HG03108 (cell line): ENCODE data around the gene WDR43.

Experiments used
- ATAC-seq: cut with Tn5 transposase; IDR thresholded peaks from one replicate; pipeline ENCODE4 v1.9.1; 2021; ENCODE audit warnings: moderate library complexity; ENCODE audit not compliant: unreplicated experiment

The WDR43 gene

GRCh38 chr2:28906821-28907220 is 12.4 kb downstream of the WDR43 start:
- no peak for ATAC-seq

- ATAC-seq = no peak
Measured at GRCh38 chr2:28908172-28908571, 13.7 kb downstream of the WDR43 start.

DNA sequence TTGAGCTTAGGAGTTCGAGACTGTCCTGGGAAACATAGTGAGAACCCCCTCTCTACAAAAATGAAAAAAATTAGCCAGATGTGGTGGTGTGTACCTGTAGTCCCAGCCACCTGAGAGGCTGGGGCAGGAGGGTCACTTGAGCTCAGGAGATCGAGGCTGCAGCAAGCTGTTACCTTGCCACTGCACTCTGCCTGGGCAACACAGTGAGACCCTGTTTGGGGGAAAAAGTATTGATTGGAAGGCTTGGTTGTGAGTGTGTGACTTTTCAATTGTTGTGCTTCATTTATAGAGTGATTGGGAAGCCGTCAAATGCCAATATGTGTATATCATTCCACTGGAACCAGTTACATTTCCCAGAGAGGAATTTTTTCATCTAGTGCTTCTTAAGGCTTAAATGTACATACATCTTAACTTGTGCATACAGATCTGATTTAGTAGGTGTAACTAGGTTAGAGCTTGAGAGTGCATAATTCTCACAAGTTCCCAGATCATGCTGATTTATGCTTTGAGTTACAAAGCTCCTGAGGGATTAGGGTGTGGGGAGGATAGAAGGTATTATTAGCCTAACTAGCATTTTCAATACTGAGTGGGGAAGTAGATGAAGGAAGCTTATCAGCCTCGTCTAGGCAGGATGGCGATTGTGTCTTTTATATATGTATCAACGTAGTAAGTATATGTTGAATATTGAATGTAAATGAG is 15.3 kb downstream of the WDR43 start:
- no peak for ATAC-seq

GRCh38 chr2:28915939-28916338 is 21.5 kb downstream of the WDR43 start:
- ATAC-seq = no peak

DNA sequence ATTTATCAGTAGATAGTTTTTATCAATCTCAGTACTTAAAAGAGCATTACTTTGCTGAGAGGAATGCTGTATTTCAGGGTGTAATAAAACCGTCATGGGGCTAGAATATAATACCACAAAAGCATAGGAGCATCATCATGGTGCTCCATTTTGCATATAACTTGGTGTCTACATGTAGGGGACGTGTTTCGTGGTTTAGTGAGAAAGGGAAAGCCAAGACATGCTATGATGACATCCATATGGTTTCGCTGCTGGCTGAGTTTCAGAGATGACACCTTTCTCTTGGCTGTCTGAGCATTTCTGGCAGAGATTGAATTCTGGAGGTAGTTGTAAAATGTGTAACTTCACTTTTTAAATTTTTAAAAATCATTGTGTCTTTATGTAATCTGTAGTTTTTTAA is 32.4 kb downstream of the WDR43 start:
- no peak for ATAC-seq

DNA sequence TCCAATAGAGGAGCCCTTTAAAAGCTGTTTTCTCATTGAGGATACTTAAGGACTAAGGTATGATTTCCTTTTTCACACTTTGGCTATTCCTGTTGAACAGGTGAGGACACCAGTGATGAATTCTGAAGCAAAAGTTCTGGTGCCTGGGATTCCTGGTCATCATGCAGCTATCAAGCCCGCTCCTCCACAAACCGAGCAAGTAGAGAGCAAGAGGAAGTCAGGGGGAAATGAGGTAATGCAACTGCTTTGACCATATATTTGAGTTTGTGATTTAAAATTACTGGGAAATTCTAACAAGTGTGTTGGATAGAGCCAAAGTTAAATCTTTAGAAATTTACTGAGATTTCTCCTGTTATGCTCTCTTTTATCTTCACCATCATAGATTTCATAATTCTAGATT is 33.0 kb downstream of the WDR43 start:
- no peak for ATAC-seq

DNA sequence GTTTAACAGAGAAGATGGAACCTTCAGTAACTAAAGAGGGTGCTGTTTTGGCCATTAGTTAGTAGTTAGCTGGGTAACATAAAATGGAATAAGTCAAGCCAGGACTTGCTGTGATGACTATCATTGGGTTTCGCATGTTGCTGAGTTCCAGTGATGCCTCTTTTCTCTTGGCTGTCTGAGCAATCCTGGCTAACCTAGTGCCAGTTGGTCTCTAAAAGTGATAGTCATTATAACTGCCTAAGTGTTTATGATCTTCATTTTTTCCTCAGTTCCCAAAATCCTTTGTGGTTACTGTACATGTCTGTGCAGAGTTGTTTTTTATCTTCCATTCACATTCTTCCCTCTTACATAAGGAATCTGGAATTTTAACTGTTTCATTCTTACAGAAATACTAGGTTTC is 33.4 kb downstream of the WDR43 start:
- ATAC-seq = no peak

- ATAC-seq = no peak
Measured at GRCh38 chr2:28929581-28929980, 35.1 kb downstream of the WDR43 start.

GRCh38 chr2:28930205-28930604 is 35.7 kb downstream of the WDR43 start:
- ATAC-seq = no peak

- ATAC-seq = no peak
Measured at GRCh38 chr2:28934769-28935168, 40.3 kb downstream of the WDR43 start.

DNA sequence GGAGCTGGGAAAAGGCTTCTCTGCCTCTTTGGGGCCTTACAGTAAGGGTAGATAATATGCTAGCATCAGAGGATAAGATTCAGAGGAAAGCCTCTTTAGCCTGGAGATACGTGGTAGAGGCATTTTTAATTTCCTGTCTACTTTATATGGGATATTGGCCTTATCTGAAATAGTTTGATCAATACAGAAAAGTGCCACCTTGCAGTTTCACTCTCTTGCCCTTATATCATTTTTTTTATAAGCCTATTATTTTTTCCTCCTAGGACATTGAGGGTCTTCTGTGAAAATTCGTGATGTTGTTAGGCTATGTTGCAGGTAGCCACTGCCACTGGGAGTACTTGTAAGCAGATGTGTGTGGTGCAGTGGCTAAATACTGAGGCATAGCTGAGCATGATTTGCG is 46.5 kb downstream of the WDR43 start:
- no peak for ATAC-seq

GRCh38 chr2:28944535-28945248 is 50.2 kb downstream of the WDR43 start:
- ATAC-seq = no peak

DNA sequence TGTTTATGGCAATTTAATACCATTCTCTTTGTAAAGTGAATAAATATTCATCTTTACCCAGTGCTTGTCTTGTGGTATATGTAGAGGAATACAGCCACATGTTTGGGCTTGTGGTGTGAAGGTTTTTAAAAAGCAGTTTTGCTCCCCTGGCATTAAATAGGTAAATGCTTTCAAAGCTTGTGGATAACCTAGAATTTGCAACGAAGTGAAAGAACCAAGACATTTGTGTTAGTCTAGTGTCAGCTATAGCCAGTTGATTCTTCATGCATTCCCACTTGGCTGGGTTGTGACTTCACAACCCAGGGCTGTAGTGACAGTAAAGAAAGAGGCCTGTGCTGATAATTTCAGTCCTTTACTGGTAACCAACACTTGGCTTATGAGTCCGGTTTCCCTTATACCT is 53.7 kb downstream of the WDR43 start:
- no peak for ATAC-seq

- no peak for ATAC-seq
Measured at GRCh38 chr2:28949190-28949589, 54.7 kb downstream of the WDR43 start.

GRCh38 chr2:28949617-28950305 is 55.3 kb downstream of the WDR43 start:
- ATAC-seq = no peak

- ATAC-seq = no peak
Measured at GRCh38 chr2:28950941-28951630, 56.6 kb downstream of the WDR43 start.

DNA sequence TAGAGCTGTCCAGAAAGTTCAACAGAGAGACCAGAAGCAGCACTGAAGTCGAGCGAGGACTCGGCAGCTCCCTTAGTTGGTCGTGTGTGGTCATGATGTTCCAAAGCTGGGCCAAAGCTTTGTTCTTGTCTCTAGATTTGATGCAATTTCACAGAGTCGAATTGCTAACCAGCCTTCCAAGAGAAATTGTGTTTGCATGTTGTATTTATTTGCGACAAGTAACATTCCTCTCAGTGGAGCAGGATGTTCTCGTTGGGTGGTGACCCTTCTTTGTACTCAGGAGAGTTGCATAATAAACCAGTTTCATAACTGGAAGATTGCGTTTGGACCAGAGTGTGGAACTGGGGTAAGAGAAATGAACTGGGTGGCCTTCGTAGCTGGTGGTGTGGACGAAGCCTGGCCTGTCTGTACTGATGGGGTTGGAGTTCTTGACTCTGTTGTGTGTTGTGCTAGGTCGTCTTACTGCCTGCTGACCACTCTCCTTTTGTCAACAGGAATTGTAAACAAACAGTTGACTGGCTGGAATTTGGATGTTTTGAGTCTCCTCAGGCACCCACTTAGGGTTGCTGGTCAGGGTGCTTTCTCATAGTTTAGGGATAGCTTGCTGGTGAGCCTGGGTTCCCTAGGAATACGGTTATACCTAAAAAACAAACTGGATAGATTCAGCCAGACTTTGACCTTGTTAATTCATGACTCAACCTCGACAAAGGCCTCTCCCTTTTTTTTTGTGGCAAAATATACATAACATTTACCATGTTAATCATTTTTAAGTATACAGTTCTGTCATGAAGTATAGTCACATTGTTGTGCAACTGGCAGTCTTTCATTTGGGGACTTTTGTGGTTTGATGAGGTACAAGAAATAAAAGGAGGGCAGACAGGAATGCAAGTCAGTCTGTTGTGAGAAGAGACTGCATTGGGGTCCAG is 57.7 kb downstream of the WDR43 start:
- ATAC-seq = no peak

- no peak for ATAC-seq
Measured at GRCh38 chr2:28952836-28953211, 58.4 kb downstream of the WDR43 start.

- no peak for ATAC-seq
Measured at GRCh38 chr2:28955467-28955866, 61.0 kb downstream of the WDR43 start.

- no peak for ATAC-seq
Measured at GRCh38 chr2:28956415-28956826, 62.0 kb downstream of the WDR43 start.
